Breast epithelium (tissue), 4 donors: ENCODE results near the gene MYO1F. TPM values are rescaled to one million over a fixed set of nuclear protein-coding genes. Genes with fewer than 3 reads are reported as not detected.

Experiments
- DNase-seq, 2 donors: peaks; one replicate each; pipeline ENCODE4 v3.0.0-alpha.2; 2019; ENCODE audit warnings: low spot score in 2 of 2
- H3K27ac ChIP-seq, 2 donors: fragments of 200-600 bp; sonication (generic) in 1 of 2; one replicate each; pipeline ENCODE4 v1.5.1; 2016 to 2019; ENCODE audit warnings: mild to moderate bottlenecking in 1 of 2
- H3K27me3 ChIP-seq, 2 donors: fragments of 200-600 bp; sonication (generic) in 1 of 2; one replicate each; pipeline versions ENCODE4 v1.5.1 to v1.6.0; 2017 to 2019; ENCODE audit warnings: control low read depth in 1 of 2, mild to moderate bottlenecking in 1 of 2
- H3K36me3 ChIP-seq: fragments of 200-600 bp; one replicate; pipeline ENCODE4 v1.5.1; 2019
- H3K4me1 ChIP-seq, 2 donors: fragments of 200-600 bp; sonication (generic); one replicate each; pipeline ENCODE4 v1.5.1; 2016 to 2019; ENCODE audit warnings: control low read depth in 1 of 2
- H3K4me3 ChIP-seq, 3 donors: fragments of 200-600 bp; sonication (generic); 1 replicate in 2 of 3; 2 replicates in 1 of 3; pipeline ENCODE4 v1.5.1; 2016 to 2019; ENCODE audit warnings: mild to moderate bottlenecking in 3 of 3, moderate library complexity in 2 of 3
- H3K9me3 ChIP-seq, 2 donors: fragments of 200-600 bp; sonication (generic) in 1 of 2; one replicate each; pipeline ENCODE4 v1.5.1; 2016 to 2019; ENCODE audit warnings: control low read depth in 1 of 2
- CTCF ChIP-seq, 3 donors: fragments of 450-650 bp; IDR thresholded peaks; one replicate each; pipeline ENCODE4 v1.5.1; 2016 to 2017; ENCODE audit warnings: antibody characterized with exemption in 3 of 3, mild to moderate bottlenecking in 3 of 3, moderate library complexity in 3 of 3
- POLR2A ChIP-seq: fragments of 450-650 bp; IDR thresholded peaks from one replicate; pipeline ENCODE4 v1.6.1; 2016; ENCODE audit warnings: antibody characterized with exemption, mild to moderate bottlenecking, moderate library complexity
- POLR2AphosphoS5 ChIP-seq, 3 donors: sonication (generic); formaldehyde crosslinking; IDR thresholded peaks; one replicate each; pipeline ENCODE4 v1.6.1; 2017; ENCODE audit warnings: antibody characterized with exemption in 3 of 3
- intact Hi-C: fragments of 100-400 bp; cut with DNase I; formaldehyde crosslinking; loops from one replicate; pipeline ENCODE4 v1.15.1; 2023; ENCODE audit warnings: low total_unique reads
- total RNA-seq, 3 donors: library from RNA; depleted of rRNA; stranded (reverse); fragments of >200 nt; gene quantifications; one replicate each; pipeline ENCODE4 v1.1.0, GENCODE V29; 2016

Gene MYO1F
- total RNA-seq, 3 donors from 2014 or later = 8.5 to 31.0 (median 11.3) TPM

DNA sequence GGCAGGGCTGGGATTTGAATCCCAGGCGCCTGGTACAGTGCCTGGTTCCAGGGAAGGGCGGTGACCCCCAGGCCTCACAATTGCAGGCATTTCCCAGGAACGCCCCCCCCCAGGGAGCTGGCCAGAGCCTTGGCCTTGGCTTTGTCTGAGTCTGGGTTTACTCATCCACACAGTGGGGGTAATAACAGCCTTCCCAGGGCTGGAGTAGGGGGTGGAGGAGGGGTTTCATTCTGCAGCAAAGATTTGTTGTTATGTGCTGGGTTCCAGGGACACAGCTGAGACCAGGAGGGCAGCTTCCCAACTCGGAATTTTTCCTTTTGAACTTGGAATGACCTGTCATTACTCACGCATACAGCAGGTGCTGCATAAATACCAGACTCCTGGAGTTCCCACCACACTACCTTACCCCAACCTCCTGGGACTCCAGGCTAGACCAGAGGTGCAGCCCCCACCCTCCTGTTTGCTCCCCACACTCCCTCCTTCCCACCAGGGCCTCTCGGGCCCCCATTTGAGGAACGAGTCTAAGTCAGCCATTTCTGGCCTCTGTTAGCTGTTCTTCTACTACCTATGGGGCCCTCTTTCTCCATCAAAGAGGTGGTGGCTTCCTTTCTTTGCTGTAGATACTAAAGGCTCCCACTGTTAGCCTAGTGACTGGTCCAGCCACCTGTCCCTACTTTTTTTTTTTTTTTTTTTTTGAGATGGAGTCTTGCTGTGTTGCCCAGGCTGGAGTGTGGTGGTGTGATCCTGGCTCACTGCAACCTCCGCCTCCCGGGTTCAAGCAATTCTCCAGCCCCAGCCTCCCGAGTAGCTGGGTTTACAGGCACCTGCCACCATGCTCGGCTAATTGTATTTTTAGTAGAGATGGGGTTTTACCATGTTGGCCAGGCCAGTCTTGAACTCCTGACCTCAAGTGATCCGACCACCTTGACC lies 34.9 kb upstream of the MYO1F start:
- no peaks in the 10 kb centered on the region for H3K27me3 ChIP-seq
- H3K27ac ChIP-seq = peak overlapping the region in 1 of 2 donors; percentile 72
- TF ChIP-seq POLR2A (no peak), CTCF (IDR thresholded peaks at IDR 0.05) (no peak), POLR2AphosphoS5 (IDR thresholded peaks at IDR 0.05) (no peak)
- no peak for DNase-seq
- H3K4me3 ChIP-seq = no peak overlapping the region
- H3K36me3 ChIP-seq = no peaks in the 10 kb centered on the region
- intact Hi-C loops = no loop called here
- no peaks in the 10 kb centered on the region for H3K9me3 ChIP-seq
- peaks cover 0 to 3% of the 10 kb centered on the region in 2 donors for H3K4me1 ChIP-seq

DNA sequence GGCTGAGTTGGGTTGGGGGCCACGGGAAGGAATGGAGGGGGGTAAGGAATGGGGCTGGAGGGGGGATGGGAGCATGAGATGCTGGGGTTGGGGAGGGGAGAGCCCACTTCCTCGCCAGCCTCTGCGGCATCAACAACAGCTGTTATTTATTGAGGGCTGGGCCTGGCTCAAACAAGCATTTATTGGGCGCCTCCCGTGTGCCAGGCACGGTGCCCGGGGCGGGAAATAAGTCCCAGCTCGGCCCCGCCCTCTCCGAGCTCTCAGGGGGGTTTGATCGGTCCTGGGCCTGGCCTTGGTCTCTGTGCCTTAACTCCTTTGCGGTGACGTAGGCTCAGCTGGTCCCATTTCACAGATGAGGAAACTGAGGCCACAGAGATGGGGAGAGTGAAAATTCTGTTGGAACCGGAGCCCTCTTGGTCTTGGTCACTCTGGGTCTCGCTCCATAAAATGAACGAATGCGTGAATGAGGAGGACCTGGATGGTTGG lies 34.2 kb upstream of the MYO1F start:
- Histone ChIP-seq H3K27me3 (no peaks in the 10 kb centered on the region), H3K4me1 (peaks cover 0 to 3% of the 10 kb centered on the region in 2 donors), H3K4me3 (no peak overlapping the region), H3K27ac (peak overlapping the region; percentile 21 to 72), H3K36me3 (no peaks in the 10 kb centered on the region), H3K9me3 (no peaks in the 10 kb centered on the region)
- TF ChIP-seq POLR2AphosphoS5 (IDR thresholded peaks at IDR 0.05) = no peak
- TF ChIP-seq POLR2A = no peak
- TF ChIP-seq CTCF (IDR thresholded peaks at IDR 0.05) = no peak
- DNase-seq = no peak
- intact Hi-C loops = no loop called here

- Histone ChIP-seq H3K27ac (peak overlapping the region; percentile 55 to 72), H3K4me1 (peaks cover 0 to 3% of the 10 kb centered on the region in 2 donors), H3K9me3 (no peaks in the 10 kb centered on the region), H3K36me3 (no peaks in the 10 kb centered on the region), H3K27me3 (no peaks in the 10 kb centered on the region), H3K4me3 (peak overlapping the region; percentile 60 to 85 (median 66))
- intact Hi-C loops = no loop called here
- TF ChIP-seq POLR2A (no peak), CTCF (IDR thresholded peaks at IDR 0.05) (no peak), POLR2AphosphoS5 (IDR thresholded peaks at IDR 0.05) (no peak)
- no peak for DNase-seq
Measured at GRCh38 chr19:8610936-8611300, 33.7 kb upstream of the MYO1F start.

DNA sequence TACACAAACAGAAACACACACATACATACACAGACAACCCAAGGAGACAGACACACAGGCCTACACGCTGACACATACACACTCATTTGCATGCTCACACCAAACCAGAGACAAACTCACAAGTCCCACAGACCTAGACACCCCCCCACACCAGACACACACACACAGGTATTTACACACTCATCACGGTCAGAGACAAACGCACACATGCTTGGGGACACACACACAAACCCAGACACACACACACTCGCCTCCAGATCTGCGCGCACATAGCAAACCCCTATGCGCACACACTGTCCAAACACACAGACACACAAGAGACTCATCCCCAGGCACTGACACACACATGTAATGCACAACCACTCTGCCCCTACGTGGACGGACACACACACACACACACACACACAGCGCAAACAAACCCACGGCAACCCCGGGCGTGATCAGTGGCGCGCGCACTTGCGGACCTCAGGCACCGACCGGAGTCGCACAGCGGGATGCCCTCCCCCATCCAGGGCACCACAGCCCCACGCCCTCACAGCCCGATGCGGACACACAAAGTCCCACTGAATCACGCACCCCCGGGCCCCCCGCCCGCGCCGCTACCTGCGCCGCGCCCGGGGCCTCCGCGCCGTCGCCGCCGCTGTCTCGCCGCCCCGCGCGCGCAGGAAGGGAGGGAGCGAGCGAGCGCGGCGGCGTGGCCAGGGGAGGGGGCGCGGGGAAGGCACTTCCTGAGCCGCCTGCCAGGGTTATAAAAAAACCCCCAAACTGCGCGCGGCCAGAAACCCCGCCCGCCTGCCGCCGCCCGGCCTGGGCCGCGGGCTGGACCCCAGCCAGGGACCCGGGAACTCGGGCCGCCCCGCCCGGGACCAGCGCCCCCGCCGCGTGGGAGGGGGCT lies 33.0 kb upstream of the MYO1F start, which contains the start of gene ADAMTS10:
ADAMTS10 (minus strand) TSS at position 675 of the 895 bp plus-strand sequence. CDS start 5,005 bp downstream, outside the sequence.
- intact Hi-C loops = no loop called here
- no peaks in the 10 kb centered on the region for H3K9me3 ChIP-seq
- no peak for TF ChIP-seq CTCF (IDR thresholded peaks at IDR 0.05)
- no peak for TF ChIP-seq POLR2AphosphoS5 (IDR thresholded peaks at IDR 0.05)
- TF ChIP-seq POLR2A = no peak
- no peaks in the 10 kb centered on the region for H3K36me3 ChIP-seq
- no peak for DNase-seq
- H3K27ac ChIP-seq = peak within 1 kb of the TSS; percentile 57 to 89
- H3K27me3 ChIP-seq = no peaks in the 10 kb centered on the region
- H3K4me3 ChIP-seq = peak within 1 kb of the TSS; percentile 60 to 85 (median 66)
- peaks cover 0 to 3% of the 10 kb centered on the region in 2 donors for H3K4me1 ChIP-seq
